GM21515 (cell line): ENCODE measurements around the gene CAMSAP1.
"Not testable (repeated sequence)": the region's sequence is repeated elsewhere in the genome, so short reads cannot be mapped to it uniquely, and the experiment has no call there.

Source experiments
- ATAC-seq: cut with Tn5 transposase; IDR thresholded peaks from one replicate; pipeline ENCODE4 v1.9.1; 2021; ENCODE audit not compliant: unreplicated experiment

The CAMSAP1 gene

GRCh38 chr9:135920973-135921585, 13.7 kb upstream of the CAMSAP1 start:
- no peak for ATAC-seq

- no peak for ATAC-seq
These were observed 13.0 kb upstream of the CAMSAP1 start for GRCh38 chr9:135920256-135920930.

- ATAC-seq, result no peak
These were observed 12.1 kb upstream of the CAMSAP1 start for GRCh38 chr9:135919318-135919890.

GRCh38 chr9:135916227-135916626, 8.9 kb upstream of the CAMSAP1 start:
- ATAC-seq, result not testable (repeated sequence)

GRCh38 chr9:135914921-135915320, 7.6 kb upstream of the CAMSAP1 start:
- no peak for ATAC-seq

- ATAC-seq, result not testable (repeated sequence)
These were observed 3.9 kb upstream of the CAMSAP1 start for GRCh38 chr9:135911233-135911632.

- ATAC-seq, result no peak
These were observed 3.4 kb upstream of the CAMSAP1 start for GRCh38 chr9:135910757-135911156.

- no peak for ATAC-seq
These were observed 2.9 kb upstream of the CAMSAP1 start for GRCh38 chr9:135910216-135910615.

GRCh38 chr9:135909371-135909770, 2.0 kb upstream of the CAMSAP1 start:
- no peak for ATAC-seq

- no peak for ATAC-seq
These were observed 1.4 kb upstream of the CAMSAP1 start for GRCh38 chr9:135908754-135909204.

- peak; percentile 4 for ATAC-seq
These were observed 877 bp upstream of the CAMSAP1 start for GRCh38 chr9:135908093-135908753.

GRCh38 chr9:135907006-135907430, 328 bp downstream of the CAMSAP1 start:
- no peak for ATAC-seq

GRCh38 chr9:135906291-135907005, 898 bp downstream of the CAMSAP1 start:
- ATAC-seq, result peak; percentile 3

- ATAC-seq, result no peak
These were observed 1.7 kb downstream of the CAMSAP1 start for GRCh38 chr9:135905380-135906258.

- no peak for ATAC-seq
These were observed 3.4 kb downstream of the CAMSAP1 start for GRCh38 chr9:135903786-135904520.

- no peak for ATAC-seq
These were observed 4.0 kb downstream of the CAMSAP1 start for GRCh38 chr9:135903358-135903656.

- ATAC-seq, result no peak
These were observed 4.5 kb downstream of the CAMSAP1 start for GRCh38 chr9:135902655-135903357.

- no peak for ATAC-seq
These were observed 5.5 kb downstream of the CAMSAP1 start for GRCh38 chr9:135901826-135902225.
